ENCODE data around the gene GP9.
"Not testable (repeated sequence)": the region's sequence is repeated elsewhere in the genome, so short reads cannot be mapped to it uniquely, and the experiment has no call there.

DNA sequence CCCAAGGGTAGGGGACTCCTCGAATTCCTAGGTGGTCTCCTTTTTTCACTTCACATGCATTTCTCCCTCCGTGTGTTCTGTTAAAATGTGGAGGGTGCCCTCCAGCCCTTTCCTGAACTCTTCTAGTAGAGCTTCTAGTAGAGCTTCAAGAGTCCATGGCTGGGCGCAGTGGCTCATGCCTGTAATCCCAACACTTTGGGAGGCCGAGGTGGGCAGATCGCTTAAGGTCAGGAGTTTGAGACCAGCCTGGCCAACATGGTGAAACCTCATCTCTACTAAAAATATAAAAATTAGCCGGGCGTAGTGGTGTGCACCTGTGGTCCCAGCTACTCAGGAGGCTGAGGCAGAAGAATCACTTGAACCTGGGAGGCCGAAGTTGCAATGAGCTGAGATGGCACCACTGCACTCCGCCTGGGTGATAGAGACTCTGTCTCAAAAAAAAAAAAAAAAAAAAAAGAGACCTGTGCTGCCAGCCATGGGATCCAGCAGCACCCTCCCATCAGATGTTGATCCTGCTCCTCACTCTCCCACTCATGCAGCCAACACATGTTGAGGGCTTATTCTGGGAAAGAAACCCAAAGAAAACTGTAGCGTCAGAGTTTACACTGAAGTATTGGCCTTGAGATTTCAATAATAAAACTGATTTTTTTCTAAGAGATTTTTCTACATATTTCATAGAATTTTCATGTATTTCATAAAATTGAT lies 50.6 kb downstream of the GP9 start:
- TF ChIP-seq POLR2AphosphoS5 (IDR thresholded peaks at IDR 0.05; ENCODE audit: low read depth, low read length); POU2F2 (IDR thresholded peaks at IDR 0.05; ENCODE audit: low read depth, low read length); PAX5 (IDR thresholded peaks at IDR 0.05; ENCODE audit: insufficient read depth, low read length, severe bottlenecking): not testable (repeated sequence)

Data from GM12891 (cell line).